Left lung (tissue), 10 donors: ENCODE data around the gene NRARP. TPM values are rescaled to one million over a fixed set of nuclear protein-coding genes. Genes with fewer than 3 reads are reported as not detected.
"Not testable (repeated sequence)": the region's sequence is repeated elsewhere in the genome, so short reads cannot be mapped to it uniquely, and the experiment has no call there.

Source experiments
- ATAC-seq: fragments of 200-7000 bp; cut with Tn5 transposase; one replicate; pipeline ENCODE4 v1.9.1; 2020; ENCODE audit warnings: moderate library complexity
- DNase-seq, 4 donors: peaks; one replicate each; pipeline ENCODE4 v3.0.0-alpha.2; 2013 to 2020
- H3K27ac ChIP-seq, 2 donors: fragments of 200-600 bp; sonication (generic) in 1 of 2; one replicate each; pipeline versions ENCODE4 v1.5.0 to v1.8.0; 2020 to 2021
- H3K27me3 ChIP-seq, 2 donors: fragments of 200-600 bp; sonication (generic) in 1 of 2; one replicate each; pipeline versions ENCODE4 v1.5.0 to v1.8.0; 2020 to 2021
- H3K36me3 ChIP-seq, 2 donors: fragments of 200-600 bp; sonication (generic) in 1 of 2; one replicate each; pipeline versions ENCODE4 v1.5.0 to v1.8.0; 2020 to 2021
- H3K4me1 ChIP-seq, 2 donors: fragments of 200-600 bp; one replicate each; pipeline ENCODE4 v1.8.0; 2021
- H3K4me3 ChIP-seq, 2 donors: fragments of 200-600 bp; sonication (generic) in 1 of 2; one replicate each; pipeline versions ENCODE4 v1.5.0 to v1.8.0; 2020 to 2021; ENCODE audit warnings: mild to moderate bottlenecking in 1 of 2
- H3K9me3 ChIP-seq, 2 donors: fragments of 200-600 bp; sonication (generic) in 1 of 2; one replicate each; pipeline versions ENCODE4 v1.5.0 to v1.8.0; 2020 to 2021
- intact Hi-C, 2 donors: fragments of 100-400 bp; cut with DNase I; formaldehyde crosslinking; loops; one replicate each; pipeline versions ENCODE4 v1.11.2 to v1.14.2; 2022
- polyA plus RNA-seq, 6 donors: library from polyadenylated mRNA; unstranded; fragments of 120-200 nt; gene quantifications; one replicate each; pipeline ENCODE4 v1.2.1, GENCODE V29; 2013; ENCODE audit not compliant: insufficient read length in 6 of 6
- total RNA-seq, 2 donors: library from RNA; stranded (reverse); fragmentation: NEBNext Ultra II Directional; extraction: Animal tissue kit (Norgen Biotek cat#: 25700); gene quantifications; one replicate each; pipeline ENCODE4 v1.2.1, GENCODE V29; 2021
- TF ChIP-seq, protein P1 (sequence below), 2 donors: fragments of 200-600 bp; sonication (generic) in 1 of 2; IDR thresholded peaks; one replicate each; pipeline versions ENCODE4 v1.5.0 to v1.8.0; 2021; ENCODE audit warnings: antibody characterized with exemption in 2 of 2
- donor health status: DM: no; HTN: yes; CAD: no.
- donor health status: DM: no; HTN: no; CAD: no.

NRARP gene
- total and polyA plus RNA-seq, 8 donors: 7.0 to 15.2 (median 9.7) TPM

DNA sequence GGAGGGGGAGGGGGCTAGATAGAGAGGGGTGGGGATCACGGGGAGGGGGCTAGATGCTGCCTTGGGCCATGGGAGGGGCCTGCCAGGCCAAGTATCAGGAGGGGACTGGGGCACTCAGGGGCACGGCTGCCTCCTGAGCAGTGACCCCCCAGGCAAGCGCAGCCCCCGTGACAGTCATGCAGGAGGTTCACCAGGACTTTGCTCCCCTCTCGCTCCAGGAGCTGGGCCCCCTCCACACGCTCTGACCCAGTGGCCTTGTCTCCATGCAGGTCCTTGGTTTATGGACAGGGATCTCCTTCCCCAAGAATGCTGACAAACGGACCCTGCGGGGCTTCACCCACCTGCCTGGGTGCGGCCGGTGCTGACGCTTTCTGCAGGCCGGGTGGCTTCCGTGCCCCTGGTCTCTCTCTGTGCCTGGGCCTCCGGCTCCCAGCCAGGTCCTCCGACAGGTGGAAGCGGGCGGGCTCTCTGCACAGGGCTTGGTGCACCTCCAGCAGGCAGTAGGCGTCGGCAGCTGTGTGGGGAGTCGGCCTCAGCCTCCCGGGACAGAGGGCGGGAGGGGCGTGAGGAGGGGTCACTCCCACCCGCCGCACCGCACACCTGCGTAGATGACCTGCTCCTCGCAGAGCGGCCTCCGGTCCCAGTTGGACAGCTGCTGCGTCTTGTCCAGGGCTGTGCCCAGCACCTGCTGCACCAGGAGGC, 46.8 kb upstream of the NRARP start:
- ATAC-seq (no peak), DNase-seq (no peak)
- Histone ChIP-seq H3K36me3 (peaks cover 0 to 7% of the 10 kb centered on the region in 2 donors), H3K4me3 (no peak overlapping the region), H3K27me3 (no peaks in the 10 kb centered on the region), H3K27ac (no peak overlapping the region), H3K9me3 (peaks cover 0 to 18% of the 10 kb centered on the region in 2 donors), H3K4me1 (peaks cover 0 to 11% of the 10 kb centered on the region in 2 donors)
- TF ChIP-seq, protein P1, sequence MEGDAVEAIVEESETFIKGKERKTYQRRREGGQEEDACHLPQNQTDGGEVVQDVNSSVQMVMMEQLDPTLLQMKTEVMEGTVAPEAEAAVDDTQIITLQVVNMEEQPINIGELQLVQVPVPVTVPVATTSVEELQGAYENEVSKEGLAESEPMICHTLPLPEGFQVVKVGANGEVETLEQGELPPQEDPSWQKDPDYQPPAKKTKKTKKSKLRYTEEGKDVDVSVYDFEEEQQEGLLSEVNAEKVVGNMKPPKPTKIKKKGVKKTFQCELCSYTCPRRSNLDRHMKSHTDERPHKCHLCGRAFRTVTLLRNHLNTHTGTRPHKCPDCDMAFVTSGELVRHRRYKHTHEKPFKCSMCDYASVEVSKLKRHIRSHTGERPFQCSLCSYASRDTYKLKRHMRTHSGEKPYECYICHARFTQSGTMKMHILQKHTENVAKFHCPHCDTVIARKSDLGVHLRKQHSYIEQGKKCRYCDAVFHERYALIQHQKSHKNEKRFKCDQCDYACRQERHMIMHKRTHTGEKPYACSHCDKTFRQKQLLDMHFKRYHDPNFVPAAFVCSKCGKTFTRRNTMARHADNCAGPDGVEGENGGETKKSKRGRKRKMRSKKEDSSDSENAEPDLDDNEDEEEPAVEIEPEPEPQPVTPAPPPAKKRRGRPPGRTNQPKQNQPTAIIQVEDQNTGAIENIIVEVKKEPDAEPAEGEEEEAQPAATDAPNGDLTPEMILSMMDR (IDR thresholded peaks at IDR 0.05): no peak
- intact Hi-C loops: no loop called here

DNA sequence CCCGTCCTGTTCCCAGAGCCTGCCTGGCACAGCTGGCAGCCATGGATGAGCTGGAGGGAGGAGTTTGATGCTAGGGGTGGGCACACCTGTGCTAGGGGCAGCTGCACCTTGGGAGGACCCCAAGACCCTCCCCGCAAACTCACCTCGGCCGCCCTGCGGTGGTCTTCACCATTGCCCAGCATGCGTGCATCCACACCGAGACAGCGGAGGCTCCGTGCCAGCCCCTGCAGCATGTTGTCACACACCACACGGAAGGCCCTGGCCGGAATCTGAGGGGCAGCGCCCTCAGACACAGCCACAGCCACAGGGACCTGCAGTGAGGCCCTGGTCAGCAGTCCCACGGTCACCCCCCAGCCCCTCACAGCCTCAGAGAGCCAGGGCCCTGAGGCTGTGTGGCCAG, 45.9 kb upstream of the NRARP start:
- ATAC-seq: no peak
- Histone ChIP-seq H3K9me3 (peaks cover 0 to 18% of the 10 kb centered on the region in 2 donors), H3K27ac (no peak overlapping the region), H3K27me3 (no peaks in the 10 kb centered on the region), H3K36me3 (peaks cover 0 to 7% of the 10 kb centered on the region in 2 donors), H3K4me3 (no peak overlapping the region), H3K4me1 (peaks cover 0 to 11% of the 10 kb centered on the region in 2 donors)
- intact Hi-C loops: no loop called here
- TF ChIP-seq, protein P1 (IDR thresholded peaks at IDR 0.05): no peak
- DNase-seq: no peak

DNA sequence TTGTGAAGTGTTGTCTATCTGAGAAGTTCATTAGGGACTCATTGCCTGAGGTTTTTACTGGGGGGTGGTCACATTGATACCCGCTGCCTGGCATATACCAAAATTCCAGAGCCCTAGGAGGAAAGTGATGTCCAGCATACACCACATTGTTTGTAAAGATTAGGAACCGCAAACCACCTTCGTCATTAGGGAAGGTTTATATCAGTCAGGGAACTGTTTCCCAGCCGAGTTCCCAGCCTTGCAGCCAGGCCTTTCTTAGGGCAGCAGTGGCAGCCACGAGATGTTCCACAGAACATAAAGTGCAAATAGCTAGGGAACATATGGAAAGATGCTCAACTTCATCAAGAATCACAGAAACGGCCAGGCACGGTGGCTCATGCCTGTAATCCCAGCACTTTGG, 40.4 kb upstream of the NRARP start:
- TF ChIP-seq, protein P1 (IDR thresholded peaks at IDR 0.05): no peak

DNA sequence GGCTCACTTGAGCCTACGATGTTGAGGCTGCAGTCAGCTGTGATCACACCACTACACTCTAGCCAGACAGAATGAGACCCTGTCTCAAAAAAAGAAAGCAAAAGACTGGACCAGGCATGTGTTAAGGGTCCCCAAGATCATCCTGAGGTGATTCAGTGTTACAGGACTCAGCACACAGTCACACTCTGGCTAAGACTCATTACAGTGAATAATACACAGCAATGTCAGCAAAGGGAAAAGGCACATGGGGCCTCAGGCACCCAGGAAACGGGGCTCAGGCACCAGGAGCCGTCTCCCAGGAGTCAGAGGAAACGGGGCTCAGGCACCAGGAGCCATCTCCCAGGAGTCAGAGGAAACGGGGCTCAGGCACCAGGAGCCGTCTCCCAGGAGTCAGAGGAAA, 39.2 kb upstream of the NRARP start:
- intact Hi-C loops: no loop called here
- TF ChIP-seq, protein P1 (IDR thresholded peaks at IDR 0.05): no peak
- Histone ChIP-seq H3K36me3 (no peaks in the 10 kb centered on the region), H3K4me1 (no peaks in the 10 kb centered on the region), H3K27me3 (no peaks in the 10 kb centered on the region), H3K4me3 (no peak overlapping the region), H3K9me3 (peaks cover 0 to 22% of the 10 kb centered on the region in 2 donors), H3K27ac (no peak overlapping the region)
- ATAC-seq (no peak), DNase-seq (no peak)

More for the DNA sequence above, 40.4 kb upstream of the NRARP start:
- Histone ChIP-seq H3K9me3 (peaks cover 0 to 21% of the 10 kb centered on the region in 2 donors), H3K27me3 (no peaks in the 10 kb centered on the region), H3K4me3 (no peak overlapping the region), H3K27ac (no peak overlapping the region), H3K36me3 (peaks cover 0 to 7% of the 10 kb centered on the region in 2 donors), H3K4me1 (no peaks in the 10 kb centered on the region)
- DNase-seq (no peak), ATAC-seq (no peak)
- intact Hi-C loops: no loop called here

DNA sequence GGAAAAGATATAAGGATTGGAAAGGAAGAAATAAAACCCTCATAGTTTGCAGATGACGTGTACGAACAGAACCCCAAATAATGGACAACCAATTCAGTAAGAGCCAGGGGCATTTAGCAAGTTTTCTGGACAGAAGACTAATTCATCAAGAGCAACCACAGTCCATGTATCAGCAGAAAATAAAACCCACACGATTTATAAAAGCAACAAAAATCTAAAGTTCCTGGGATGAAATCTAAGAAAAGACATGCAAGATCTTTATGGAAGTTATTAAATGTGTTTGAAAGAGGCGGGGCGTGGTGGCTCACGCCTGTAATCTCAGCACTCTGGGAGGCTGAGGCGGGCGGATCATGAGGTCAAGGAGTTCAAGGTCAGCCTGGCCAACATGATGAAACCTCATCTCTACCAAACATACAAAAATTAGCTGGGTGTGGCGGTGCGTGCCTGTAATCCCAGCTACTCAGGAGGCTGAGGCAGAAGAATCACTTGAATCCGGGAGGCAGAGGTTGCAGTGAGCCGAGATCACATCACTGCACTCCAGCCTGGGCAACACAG, 37.9 kb upstream of the NRARP start:
- H3K9me3 ChIP-seq: peaks cover 0 to 27% of the 10 kb centered on the region in 2 donors
- H3K27ac ChIP-seq, ATAC-seq, H3K36me3 ChIP-seq, DNase-seq, H3K4me3 ChIP-seq, H3K27me3 ChIP-seq, H3K4me1 ChIP-seq, intact Hi-C loops: not testable (repeated sequence)
